ENCODE measurements around the gene XCR1.

XCR1 gene

GRCh38 chr3:46027021-46027705 lies at the start of gene XCR1:
Gene XCR1, minus strand, starts transcription at chr3:46027483. Its CDS starts 5,536 bp downstream, at chr3:46021947.
- Histone ChIP-seq H3K4me1 (ENCODE audit: insufficient read depth, low read length) (no peaks in the 10 kb centered on the region), H3K36me3 (ENCODE audit: insufficient read depth, low read length) (no peaks in the 10 kb centered on the region), H3K9me3 (ENCODE audit: control insufficient read depth, insufficient read depth, low read length) (peaks cover 11% of the 10 kb centered on the region), H3K9ac (ENCODE audit: low read depth, low read length) (no peak within 1 kb of the TSS)

GRCh38 chr3:46076606-46077005 lies 49.3 kb upstream of the XCR1 start:
- H3K4me1 ChIP-seq (ENCODE audit: insufficient read depth, low read length), result no peaks in the 10 kb centered on the region
- H3K9ac ChIP-seq (ENCODE audit: low read depth, low read length), result no peak overlapping the region
- no peaks in the 10 kb centered on the region for H3K36me3 ChIP-seq (ENCODE audit: insufficient read depth, low read length)
- H3K9me3 ChIP-seq (ENCODE audit: control insufficient read depth, insufficient read depth, low read length), result no peaks in the 10 kb centered on the region

- Histone ChIP-seq H3K9me3 (ENCODE audit: control insufficient read depth, insufficient read depth, low read length) (no peaks in the 10 kb centered on the region), H3K36me3 (ENCODE audit: insufficient read depth, low read length) (no peaks in the 10 kb centered on the region), H3K9ac (ENCODE audit: low read depth, low read length) (no peak overlapping the region), H3K4me1 (ENCODE audit: insufficient read depth, low read length) (no peaks in the 10 kb centered on the region)
Measured at GRCh38 chr3:46075816-46076215, 48.5 kb upstream of the XCR1 start.

GRCh38 chr3:46071222-46071858 lies 44.1 kb upstream of the XCR1 start:
- H3K36me3 ChIP-seq (ENCODE audit: insufficient read depth, low read length), result no peaks in the 10 kb centered on the region
- H3K9me3 ChIP-seq (ENCODE audit: control insufficient read depth, insufficient read depth, low read length), result no peaks in the 10 kb centered on the region
- no peak overlapping the region for H3K9ac ChIP-seq (ENCODE audit: low read depth, low read length)
- peaks cover 8% of the 10 kb centered on the region; the same call in 1 of the 2 replicates for H3K4me1 ChIP-seq (ENCODE audit: insufficient read depth, low read length)

- H3K4me1 ChIP-seq (ENCODE audit: insufficient read depth, low read length), result peaks cover 12% of the 10 kb centered on the region
- no peak overlapping the region for H3K9ac ChIP-seq (ENCODE audit: low read depth, low read length)
- H3K36me3 ChIP-seq (ENCODE audit: insufficient read depth, low read length), result no peaks in the 10 kb centered on the region
- no peaks in the 10 kb centered on the region for H3K9me3 ChIP-seq (ENCODE audit: control insufficient read depth, insufficient read depth, low read length)
Measured at GRCh38 chr3:46070595-46071093, 43.4 kb upstream of the XCR1 start.

GRCh38 chr3:46068501-46068900 lies 41.2 kb upstream of the XCR1 start:
- Histone ChIP-seq H3K9ac (ENCODE audit: low read depth, low read length) (no peak overlapping the region), H3K36me3 (ENCODE audit: insufficient read depth, low read length) (no peaks in the 10 kb centered on the region), H3K9me3 (ENCODE audit: control insufficient read depth, insufficient read depth, low read length) (no peaks in the 10 kb centered on the region), H3K4me1 (ENCODE audit: insufficient read depth, low read length) (peaks cover 12% of the 10 kb centered on the region)

GRCh38 chr3:46067401-46067800 lies 40.1 kb upstream of the XCR1 start:
- H3K9ac ChIP-seq (ENCODE audit: low read depth, low read length), result no peak overlapping the region
- H3K9me3 ChIP-seq (ENCODE audit: control insufficient read depth, insufficient read depth, low read length), result no peaks in the 10 kb centered on the region
- H3K4me1 ChIP-seq (ENCODE audit: insufficient read depth, low read length), result peaks cover 12% of the 10 kb centered on the region
- H3K36me3 ChIP-seq (ENCODE audit: insufficient read depth, low read length), result no peaks in the 10 kb centered on the region

GRCh38 chr3:46065750-46066256 lies 38.5 kb upstream of the XCR1 start:
- H3K9me3 ChIP-seq (ENCODE audit: control insufficient read depth, insufficient read depth, low read length), result no peaks in the 10 kb centered on the region
- no peaks in the 10 kb centered on the region for H3K36me3 ChIP-seq (ENCODE audit: insufficient read depth, low read length)
- H3K9ac ChIP-seq (ENCODE audit: low read depth, low read length), result no peak overlapping the region
- peaks cover 12% of the 10 kb centered on the region for H3K4me1 ChIP-seq (ENCODE audit: insufficient read depth, low read length)

GRCh38 chr3:46065294-46065705 lies 38.0 kb upstream of the XCR1 start:
- peaks cover 12% of the 10 kb centered on the region for H3K4me1 ChIP-seq (ENCODE audit: insufficient read depth, low read length)
- no peaks in the 10 kb centered on the region for H3K9me3 ChIP-seq (ENCODE audit: control insufficient read depth, insufficient read depth, low read length)
- no peaks in the 10 kb centered on the region for H3K36me3 ChIP-seq (ENCODE audit: insufficient read depth, low read length)
- no peak overlapping the region for H3K9ac ChIP-seq (ENCODE audit: low read depth, low read length)

- no peaks in the 10 kb centered on the region for H3K9me3 ChIP-seq (ENCODE audit: control insufficient read depth, insufficient read depth, low read length)
- peaks cover 3% of the 10 kb centered on the region for H3K4me1 ChIP-seq (ENCODE audit: insufficient read depth, low read length)
- H3K9ac ChIP-seq (ENCODE audit: low read depth, low read length), result no peak overlapping the region
- H3K36me3 ChIP-seq (ENCODE audit: insufficient read depth, low read length), result no peaks in the 10 kb centered on the region
Measured at GRCh38 chr3:46062679-46063078, 35.4 kb upstream of the XCR1 start.

- H3K9me3 ChIP-seq (ENCODE audit: control insufficient read depth, insufficient read depth, low read length), result no peaks in the 10 kb centered on the region
- no peaks in the 10 kb centered on the region for H3K36me3 ChIP-seq (ENCODE audit: insufficient read depth, low read length)
- H3K4me1 ChIP-seq (ENCODE audit: insufficient read depth, low read length), result peaks cover 3% of the 10 kb centered on the region
- H3K9ac ChIP-seq (ENCODE audit: low read depth, low read length), result no peak overlapping the region
Measured at GRCh38 chr3:46061887-46062286, 34.6 kb upstream of the XCR1 start.

- Histone ChIP-seq H3K9me3 (ENCODE audit: control insufficient read depth, insufficient read depth, low read length) (no peaks in the 10 kb centered on the region), H3K36me3 (ENCODE audit: insufficient read depth, low read length) (no peaks in the 10 kb centered on the region), H3K4me1 (ENCODE audit: insufficient read depth, low read length) (peaks cover 3% of the 10 kb centered on the region), H3K9ac (ENCODE audit: low read depth, low read length) (no peak overlapping the region)
Measured at GRCh38 chr3:46061108-46061720, 33.9 kb upstream of the XCR1 start.

- Histone ChIP-seq H3K4me1 (ENCODE audit: insufficient read depth, low read length) (no peaks in the 10 kb centered on the region), H3K36me3 (ENCODE audit: insufficient read depth, low read length) (no peaks in the 10 kb centered on the region), H3K9ac (ENCODE audit: low read depth, low read length) (no peak overlapping the region), H3K9me3 (ENCODE audit: control insufficient read depth, insufficient read depth, low read length) (no peaks in the 10 kb centered on the region)
Measured at GRCh38 chr3:46060551-46060950, 33.3 kb upstream of the XCR1 start.

GRCh38 chr3:46059432-46059831 lies 32.1 kb upstream of the XCR1 start:
- Histone ChIP-seq H3K9ac (ENCODE audit: low read depth, low read length) (no peak overlapping the region), H3K36me3 (ENCODE audit: insufficient read depth, low read length) (no peaks in the 10 kb centered on the region), H3K9me3 (ENCODE audit: control insufficient read depth, insufficient read depth, low read length) (no peaks in the 10 kb centered on the region), H3K4me1 (ENCODE audit: insufficient read depth, low read length) (no peaks in the 10 kb centered on the region)

- Histone ChIP-seq H3K9ac (ENCODE audit: low read depth, low read length) (no peak overlapping the region), H3K4me1 (ENCODE audit: insufficient read depth, low read length) (no peaks in the 10 kb centered on the region), H3K36me3 (ENCODE audit: insufficient read depth, low read length) (no peaks in the 10 kb centered on the region), H3K9me3 (ENCODE audit: control insufficient read depth, insufficient read depth, low read length) (no peaks in the 10 kb centered on the region)
Measured at GRCh38 chr3:46058981-46059380, 31.7 kb upstream of the XCR1 start.

Measured in ES-I3 (cell line).